HG03457 (cell line): ENCODE data around the gene NOP14.
"Not testable (repeated sequence)": the region's sequence is repeated elsewhere in the genome, so short reads cannot be mapped to it uniquely, and the experiment has no call there.

ENCODE experiments used
- ATAC-seq: cut with Tn5 transposase; IDR thresholded peaks from one replicate; pipeline ENCODE4 v1.9.1; 2021; ENCODE audit warnings: moderate number of reproducible peaks; ENCODE audit not compliant: unreplicated experiment

NOP14 gene

GRCh38 chr4:2963175-2963965 is at the start of gene NOP14, which contains the start of gene GRK4:
TSS of gene NOP14 (minus strand) at chr4:2963406. CDS start at chr4:2963319, 87 bp downstream.
TSS of gene GRK4 (plus strand) at chr4:2963571. CDS start at chr4:2964071, 500 bp downstream.
- peak; percentile 89 for ATAC-seq

GRCh38 chr4:3011456-3012220 is 48.4 kb upstream of the NOP14 start:
- ATAC-seq: no peak

GRCh38 chr4:3010998-3011397 is 47.8 kb upstream of the NOP14 start:
- no peak for ATAC-seq

- no peak for ATAC-seq
Observed at GRCh38 chr4:3010577-3010976, 47.4 kb upstream of the NOP14 start.

GRCh38 chr4:3009422-3009821 is 46.2 kb upstream of the NOP14 start:
- ATAC-seq: no peak

- no peak for ATAC-seq
Observed at GRCh38 chr4:3007724-3008123, 44.5 kb upstream of the NOP14 start.

GRCh38 chr4:2996415-2996814 is 33.2 kb upstream of the NOP14 start:
- no peak for ATAC-seq

- ATAC-seq: no peak
Observed at GRCh38 chr4:2995546-2996265, 32.5 kb upstream of the NOP14 start.

GRCh38 chr4:2994917-2995316 is 31.7 kb upstream of the NOP14 start:
- no peak for ATAC-seq

GRCh38 chr4:2991243-2991642 is 28.0 kb upstream of the NOP14 start:
- no peak for ATAC-seq

GRCh38 chr4:2983715-2984114 is 20.5 kb upstream of the NOP14 start:
- not testable (repeated sequence) for ATAC-seq

- ATAC-seq: no peak
Observed at GRCh38 chr4:2982012-2982411, 18.8 kb upstream of the NOP14 start.

- no peak for ATAC-seq
Observed at GRCh38 chr4:2981256-2981819, 18.1 kb upstream of the NOP14 start.

GRCh38 chr4:2977211-2978088 is 14.2 kb upstream of the NOP14 start:
- no peak for ATAC-seq

GRCh38 chr4:2971275-2971674 is 8.1 kb upstream of the NOP14 start:
- no peak for ATAC-seq

- no peak for ATAC-seq
Observed at GRCh38 chr4:2968381-2968780, 5.2 kb upstream of the NOP14 start.

GRCh38 chr4:2965262-2965661 is 2.1 kb upstream of the NOP14 start:
- no peak for ATAC-seq

- ATAC-seq: no peak
Observed at GRCh38 chr4:2964706-2965258, 1.6 kb upstream of the NOP14 start.

- ATAC-seq: no peak
Observed at GRCh38 chr4:2963966-2964471, 813 bp upstream of the NOP14 start.
